AG04449 (cell line): ENCODE results near the gene RHOU.

Experiments
- CTCF ChIA-PET: fragments of 350-600 bp; formaldehyde crosslinking; extraction: SDS; loops from one replicate; lab custom pipeline; 2021; ENCODE audit warnings: antibody characterized with exemption; lab: Yijun Ruan, JAX
- POLR2A ChIA-PET: fragments of 400-600, 350-600 bp; formaldehyde crosslinking; extraction: SDS; loops from one replicate; lab custom pipeline; 2020; ENCODE audit warnings: antibody characterized with exemption, inconsistent platforms; lab: Yijun Ruan, JAX
- DNase-seq: peaks from one replicate; pipeline ENCODE4 v3.0.0-alpha.2; 2010; ENCODE audit warnings: low read depth, low spot score
- H3K4me3 ChIP-seq: 2 replicates; pipeline ENCODE4 v1.5.1; 2011; ENCODE audit warnings: low read depth, mild to moderate bottlenecking, control low read depth, low read length
- CTCF ChIP-seq: IDR thresholded peaks from one replicate; pipeline ENCODE4 v1.5.1; 2011; ENCODE audit warnings: mild to moderate bottlenecking, moderate library complexity, low read length, control low read depth, inconsistent platforms; ENCODE audit not compliant: insufficient read depth; ENCODE audit errors: missing control alignments

RHOU gene

DNA sequence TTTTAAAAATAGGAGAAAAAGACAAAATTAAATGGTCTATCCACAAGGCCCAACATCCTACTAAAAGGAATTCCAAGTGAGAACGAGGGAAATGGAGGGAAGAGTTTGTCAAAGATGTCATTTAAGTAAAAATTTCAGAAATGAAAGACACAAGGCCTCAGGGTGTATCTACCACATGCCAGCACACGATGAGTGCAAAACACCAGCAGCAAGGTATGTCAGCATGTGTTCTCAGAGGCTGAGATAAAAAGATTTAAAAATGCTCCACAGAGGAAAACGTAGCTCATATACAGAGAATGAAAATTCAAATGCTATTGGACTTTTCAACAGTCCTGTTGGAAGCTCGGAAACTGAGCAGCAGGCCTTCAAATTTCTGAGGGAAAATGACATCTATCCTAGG, 42.0 kb downstream of the RHOU start:
- no peak for TF ChIP-seq CTCF
- POLR2A ChIA-PET, result no interaction called here
- no peak for DNase-seq
- no peak overlapping the region for H3K4me3 ChIP-seq
- CTCF ChIA-PET, result no interaction called here

- ChIA-PET POLR2A (no interaction called here), CTCF (no interaction called here)
- no peak for TF ChIP-seq CTCF
- DNase-seq, result no peak
- no peak overlapping the region for H3K4me3 ChIP-seq
Measured at GRCh38 chr1:228778026-228778425, 42.7 kb downstream of the RHOU start.

- DNase-seq, result no peak
- no peak overlapping the region for H3K4me3 ChIP-seq
- no peak for TF ChIP-seq CTCF
- ChIA-PET POLR2A (no interaction called here), CTCF (no interaction called here)
Measured at GRCh38 chr1:228778466-228778865, 43.2 kb downstream of the RHOU start.

GRCh38 chr1:228778961-228779360, 43.7 kb downstream of the RHOU start:
- CTCF ChIA-PET, result no interaction called here
- POLR2A ChIA-PET, result no interaction called here
- no peak overlapping the region for H3K4me3 ChIP-seq
- DNase-seq, result no peak
- TF ChIP-seq CTCF, result no peak

- DNase-seq, result no peak
Measured at GRCh38 chr1:228781161-228781808, 46.0 kb downstream of the RHOU start.

More at GRCh38 chr1:228781161-228781808, 46.0 kb downstream of the RHOU start:
- ChIA-PET CTCF (interaction anchor here (0.7 kb wide), 1 partner anchor 446 kb away, joined by 3 read pairs; no protein-coding TSS in a partner anchor), POLR2A (no interaction called here)
- no peak for TF ChIP-seq CTCF
- no peak overlapping the region; the same call in 1 of the 2 replicates for H3K4me3 ChIP-seq
